HL-60/S4 (cell line): ENCODE results near the gene PITPNM3.
"Not testable (repeated sequence)": the region's sequence is repeated elsewhere in the genome, so short reads cannot be mapped to it uniquely, and the experiment has no call there.

ENCODE experiments used
- in situ Hi-C: fragments of 300-500 bp; cut with MboI; formaldehyde crosslinking; loops from 2 replicates; pipeline ENCODE4 v1.14.3; 2022; ENCODE audit warnings: low sequenced_read_pairs

The PITPNM3 gene

DNA sequence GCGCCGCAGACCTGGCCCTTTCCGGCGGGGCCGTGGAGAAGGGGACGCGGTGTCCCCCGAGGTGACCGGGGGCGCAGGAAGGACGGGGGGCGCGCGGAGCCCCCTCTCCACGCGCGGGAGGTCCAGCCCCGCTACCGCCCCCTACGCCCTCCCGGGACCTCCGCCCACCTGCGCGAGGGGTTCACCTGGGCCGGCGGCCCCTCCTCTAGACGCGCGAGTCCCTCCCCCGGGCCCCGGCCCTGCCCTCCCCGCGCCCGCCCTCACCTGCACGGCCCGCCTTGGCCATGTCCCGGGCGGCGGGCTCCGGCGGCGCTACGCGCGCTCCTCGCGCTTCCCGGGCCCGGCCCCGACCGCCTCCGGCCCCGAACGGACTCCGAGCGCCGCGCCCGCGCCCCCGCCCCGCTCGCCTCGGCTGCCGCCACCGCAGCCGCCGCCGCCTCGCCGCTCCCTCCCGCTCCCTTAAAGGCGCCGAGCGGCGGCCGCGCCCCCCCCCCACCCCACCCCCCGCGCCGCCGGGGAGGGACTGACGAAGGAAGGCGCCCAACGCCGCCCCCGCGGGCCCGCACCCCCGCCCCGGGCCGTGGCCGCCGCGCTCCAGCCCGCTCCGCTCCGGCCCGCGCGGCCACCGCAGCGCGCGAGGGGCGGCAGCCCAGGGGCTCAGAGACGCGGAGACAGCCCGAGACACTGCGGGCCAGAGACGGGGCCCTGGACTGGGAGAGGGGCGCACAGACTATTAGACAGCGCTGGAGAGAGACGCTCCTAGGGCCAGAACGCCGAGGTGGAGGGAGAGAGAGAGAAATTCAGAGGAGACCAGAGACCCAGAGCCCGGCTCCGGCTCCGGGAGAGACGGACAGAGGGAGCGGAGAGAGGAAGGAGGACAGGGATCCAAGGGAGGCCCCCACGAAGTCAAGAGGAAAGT is at the start of gene PITPNM3:
PITPNM3 (minus strand) TSS at position 435 of the 919 bp plus-strand sequence; CDS start at position 286, 149 bp downstream.
- in situ Hi-C loops = no loop called here

DNA sequence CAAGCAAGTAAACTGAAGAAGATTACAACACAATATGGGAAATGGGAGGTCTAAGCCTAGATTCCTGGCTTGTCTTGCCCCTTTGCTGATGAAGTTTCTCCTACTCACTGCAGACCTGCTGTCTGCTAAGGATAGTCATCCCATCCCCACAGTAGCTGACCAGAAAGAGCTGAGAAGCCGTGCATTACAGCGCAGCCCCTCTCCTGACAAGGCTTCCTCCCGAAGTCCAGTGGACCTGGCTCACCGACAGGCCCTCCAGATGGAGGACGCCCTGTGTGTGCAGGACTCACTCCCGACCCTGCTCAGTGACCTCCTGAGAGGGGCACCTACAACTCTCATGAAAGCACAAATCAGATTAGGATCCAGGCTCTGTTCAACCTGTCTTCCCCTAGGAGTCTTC is 48.8 kb upstream of the PITPNM3 start:
- in situ Hi-C loops = no loop called here

DNA sequence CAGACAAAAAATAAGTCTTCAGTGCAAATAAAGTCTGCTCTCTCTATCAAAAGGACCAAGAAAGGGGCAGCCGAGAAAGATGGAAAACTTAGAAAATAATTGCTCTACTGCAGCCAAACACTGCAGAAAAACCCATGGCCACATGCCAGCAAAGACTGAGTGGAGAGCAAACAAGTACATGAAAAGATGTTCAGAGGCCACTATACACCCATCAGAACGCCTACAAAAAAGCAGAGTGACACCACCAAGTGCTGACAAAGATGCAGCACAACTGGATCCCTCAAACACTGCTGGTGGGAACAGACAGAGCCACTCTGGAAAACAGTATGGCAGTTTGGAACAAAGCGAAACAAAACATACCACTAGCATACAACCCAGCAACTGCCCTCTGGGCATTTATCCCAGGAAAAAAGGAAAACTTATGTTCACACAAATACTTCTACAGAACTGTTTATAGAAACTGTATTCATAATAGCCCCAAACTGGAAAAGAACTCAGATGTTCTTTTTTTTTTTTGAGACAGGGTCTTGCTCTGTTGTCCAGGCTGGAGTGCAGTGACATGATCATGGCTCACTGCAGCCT is 47.5 kb upstream of the PITPNM3 start:
- in situ Hi-C loops = no loop called here

DNA sequence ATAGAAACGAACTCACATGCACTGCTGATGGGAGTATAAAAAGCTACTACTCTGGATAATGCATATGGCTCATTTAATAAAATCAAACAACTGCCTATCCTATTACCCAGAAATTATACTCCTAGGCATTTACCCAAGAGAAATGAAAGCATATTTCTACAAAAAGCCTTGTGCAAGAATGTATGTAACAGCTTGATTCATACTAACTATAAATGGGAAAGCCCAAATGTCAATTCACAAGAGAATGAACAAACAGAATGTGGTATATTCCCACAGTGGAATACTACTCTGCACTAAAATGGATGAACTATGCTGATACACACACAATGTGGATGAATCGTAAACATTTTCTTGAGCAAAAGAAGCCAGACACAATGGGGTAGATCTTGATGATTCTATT is 45.8 kb upstream of the PITPNM3 start:
- in situ Hi-C loops = no loop called here

DNA sequence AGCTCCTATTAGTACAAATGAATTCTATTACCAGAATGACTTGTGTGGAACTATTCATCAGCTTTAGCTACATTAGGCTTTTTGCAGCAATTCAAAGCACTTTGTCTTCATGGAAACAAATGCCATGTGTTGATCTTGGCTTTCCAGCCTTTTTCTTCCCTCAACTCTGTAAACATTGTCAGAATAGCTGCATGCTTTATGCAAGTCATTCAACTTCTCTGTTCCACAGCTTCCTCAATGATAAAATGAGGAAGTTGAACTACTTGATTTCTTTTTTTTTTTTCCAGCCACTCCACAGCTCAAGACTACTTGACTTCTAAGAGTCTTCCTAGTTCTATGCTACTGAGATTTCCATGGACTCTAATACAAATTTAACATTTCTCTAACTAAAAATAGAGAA is 43.0 kb upstream of the PITPNM3 start:
- in situ Hi-C loops = no loop called here

DNA sequence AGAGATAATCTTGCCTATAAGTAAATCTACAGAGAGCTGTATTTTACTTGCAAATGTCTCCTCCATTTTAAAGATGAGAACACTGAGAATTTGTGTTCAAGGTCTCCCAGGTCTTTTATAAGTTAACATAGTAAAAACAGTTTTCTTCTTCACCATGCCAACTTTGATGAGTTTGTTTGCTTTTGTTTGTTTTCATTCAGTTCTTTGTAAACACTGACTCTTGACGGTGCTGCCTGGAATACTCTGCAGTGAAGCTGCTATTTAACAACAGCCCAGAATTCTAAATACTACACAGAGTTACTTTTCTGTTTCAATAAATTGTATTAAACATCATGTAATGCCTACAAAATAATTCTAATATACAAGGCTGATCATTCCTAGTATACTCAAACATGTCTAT is 41.4 kb upstream of the PITPNM3 start:
- in situ Hi-C loops = no loop called here

DNA sequence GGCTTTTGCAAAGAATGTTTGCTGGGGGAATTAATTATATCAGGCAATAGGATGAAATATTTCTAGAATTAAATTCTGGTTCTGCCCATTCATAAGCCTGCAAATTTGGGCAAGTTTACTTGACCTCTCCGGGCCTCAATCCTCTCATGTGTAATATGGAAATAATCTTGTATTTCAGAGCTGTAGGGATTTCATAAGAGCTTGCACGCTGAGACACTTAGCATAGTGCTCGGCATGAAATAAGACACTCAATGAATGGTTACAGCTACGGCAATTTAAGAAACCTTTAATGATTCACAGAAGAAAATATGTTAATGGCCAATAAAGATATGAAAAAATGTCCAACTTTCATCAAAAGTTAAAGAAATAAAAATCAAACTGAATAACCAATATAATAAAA is 40.6 kb upstream of the PITPNM3 start:
- in situ Hi-C loops = no loop called here

DNA sequence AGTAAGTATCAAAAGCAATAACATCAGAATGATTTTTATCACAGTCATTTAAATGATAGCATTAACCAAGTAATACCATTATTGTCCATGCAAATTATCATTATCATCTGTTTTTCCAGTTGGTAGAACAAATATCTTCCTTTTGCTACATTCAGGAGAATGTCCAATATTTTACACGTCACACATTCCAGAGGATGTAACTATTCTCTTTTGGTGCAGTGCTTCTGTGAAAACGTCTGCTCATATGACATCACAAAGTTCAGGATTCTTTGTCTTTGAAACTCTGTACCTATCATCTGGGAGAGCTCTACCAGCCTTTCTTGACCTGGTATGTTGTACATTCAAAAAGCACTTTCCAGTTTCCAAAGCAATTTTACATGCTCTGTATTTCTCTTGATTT is 40.2 kb upstream of the PITPNM3 start:
- in situ Hi-C loops = no loop called here

DNA sequence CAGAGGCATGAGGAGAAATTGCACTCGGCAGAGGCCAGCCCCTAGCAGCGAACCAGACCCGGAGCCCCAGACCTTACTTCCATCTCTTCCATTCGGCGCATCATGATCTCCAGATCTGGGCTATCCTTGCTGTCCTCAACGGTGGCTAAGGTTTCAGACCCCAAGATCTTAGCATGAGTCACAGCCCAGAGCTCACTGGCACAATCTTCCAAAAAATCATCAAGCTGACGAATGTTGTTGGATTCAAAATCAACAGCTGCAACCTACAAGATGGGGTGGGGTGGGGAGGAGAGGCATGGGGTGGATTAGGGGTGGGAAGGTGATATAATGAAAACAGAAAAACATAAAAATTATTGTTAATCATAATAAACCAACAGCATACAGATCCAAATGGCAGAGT is 39.7 kb upstream of the PITPNM3 start:
- in situ Hi-C loops = no loop called here

DNA sequence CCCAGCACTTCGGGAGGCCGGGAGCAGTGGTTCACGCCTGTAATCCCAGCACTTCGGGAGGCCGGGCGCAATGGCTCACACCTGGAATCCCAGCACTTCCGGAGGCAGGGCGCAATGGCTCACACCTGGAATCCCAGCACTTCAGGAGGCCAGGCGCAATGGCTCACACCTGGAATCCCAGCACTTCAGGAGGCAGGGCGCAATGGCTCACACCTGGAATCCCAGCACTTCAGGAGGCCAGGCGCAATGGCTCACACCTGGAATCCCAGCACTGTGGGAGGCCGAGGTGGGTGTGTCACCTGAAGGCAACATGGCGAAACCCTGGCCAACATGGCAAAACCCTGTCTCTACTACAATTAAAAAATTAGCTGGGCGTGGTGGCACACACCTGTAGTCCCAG is 37.0 kb upstream of the PITPNM3 start:
- in situ Hi-C loops = not testable (repeated sequence)

DNA sequence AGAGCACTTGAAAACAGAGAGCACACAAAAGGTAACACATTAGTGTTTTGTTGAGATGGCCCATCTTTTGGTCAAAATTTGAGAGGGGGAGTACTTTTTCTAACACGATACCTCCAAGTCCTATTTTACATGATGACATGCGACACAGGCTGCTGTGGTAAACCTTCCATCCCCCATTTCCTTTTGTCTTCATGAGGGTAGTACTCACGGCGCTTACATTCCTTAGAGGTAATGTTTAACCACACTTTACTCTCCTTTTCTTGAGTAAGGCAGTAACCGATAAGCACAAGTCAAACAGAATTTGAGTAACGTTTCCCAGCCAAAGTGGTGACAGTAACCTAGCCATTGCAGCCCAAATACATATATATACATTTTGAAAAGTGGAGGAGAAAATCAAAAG is 35.8 kb upstream of the PITPNM3 start:
- in situ Hi-C loops = no loop called here

DNA sequence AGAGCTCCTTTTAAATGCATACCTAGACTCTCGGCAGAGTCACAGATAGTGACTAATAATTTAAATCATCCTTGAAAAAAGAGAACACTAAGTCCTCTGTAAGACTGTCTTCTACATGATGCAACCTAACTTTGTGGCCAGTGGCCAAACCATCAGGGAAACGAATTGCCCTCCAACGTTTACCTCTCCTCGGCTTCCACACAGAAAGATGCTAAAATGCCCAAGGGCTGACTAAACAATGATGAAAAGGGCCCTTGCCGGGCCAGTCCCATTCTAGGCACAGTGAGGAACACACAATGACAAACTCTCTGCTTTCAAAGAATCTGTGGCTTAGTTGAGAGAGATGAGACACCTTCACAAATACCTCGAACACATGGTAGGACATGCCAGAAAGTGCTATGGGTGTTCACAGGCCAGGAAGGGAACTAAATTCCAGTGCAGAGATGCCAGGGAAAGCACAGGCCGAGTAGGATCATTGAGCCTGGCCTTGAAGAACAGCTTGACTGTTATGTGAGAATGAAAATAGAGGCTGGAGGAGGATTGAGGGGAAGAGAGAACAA is 35.3 kb upstream of the PITPNM3 start:
- in situ Hi-C loops = no loop called here

DNA sequence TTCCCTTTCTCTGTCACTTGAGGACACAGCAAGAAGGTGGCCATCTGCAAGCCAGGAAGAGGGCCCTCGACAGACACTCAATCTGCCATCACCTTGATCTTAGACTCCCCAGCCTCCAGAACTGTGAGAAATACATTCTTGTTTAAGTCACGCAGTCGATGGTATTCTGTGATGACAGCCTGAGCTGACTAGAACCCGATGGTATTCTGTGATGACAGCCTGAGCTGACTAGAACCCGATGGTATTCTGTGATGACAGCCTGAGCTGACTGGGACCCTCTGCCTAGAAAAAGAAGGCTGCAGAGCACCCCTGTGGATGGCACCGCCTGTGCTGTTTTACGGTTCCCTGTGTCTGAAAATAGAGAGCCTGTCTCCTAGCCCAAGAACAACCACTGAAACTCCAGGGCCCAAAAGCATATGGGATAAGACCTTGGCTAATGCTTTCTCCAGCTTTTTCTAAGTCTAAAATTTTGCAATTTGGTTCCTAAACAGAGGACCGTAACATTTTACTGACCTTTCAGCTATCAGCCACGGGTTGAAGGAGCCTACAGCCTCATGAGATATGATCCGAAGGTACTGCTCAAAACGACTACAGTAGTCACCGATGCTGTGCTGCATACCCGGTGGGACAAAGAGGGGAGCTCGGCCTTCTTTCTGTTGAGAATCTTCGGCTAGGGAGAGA is 33.1 kb upstream of the PITPNM3 start:
- in situ Hi-C loops = no loop called here

DNA sequence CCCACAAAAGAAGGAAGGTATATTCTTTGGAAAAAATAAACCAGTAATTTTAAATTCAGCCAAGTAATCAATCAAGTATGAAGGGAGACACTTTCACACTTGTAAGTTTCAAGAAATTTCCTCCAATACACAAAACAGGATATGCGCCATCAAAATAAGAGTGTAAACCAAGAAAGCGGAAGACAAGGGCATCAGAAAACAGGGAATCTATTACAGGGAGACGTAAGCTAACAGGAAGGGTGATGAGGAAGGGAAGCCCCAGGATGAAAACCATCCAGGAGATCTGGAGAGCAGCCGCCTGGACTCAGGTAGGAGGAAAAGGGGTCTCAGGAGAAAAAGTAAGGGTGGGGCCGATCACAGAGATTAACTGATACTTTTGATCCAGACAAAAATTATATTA is 31.8 kb upstream of the PITPNM3 start:
- in situ Hi-C loops = no loop called here

DNA sequence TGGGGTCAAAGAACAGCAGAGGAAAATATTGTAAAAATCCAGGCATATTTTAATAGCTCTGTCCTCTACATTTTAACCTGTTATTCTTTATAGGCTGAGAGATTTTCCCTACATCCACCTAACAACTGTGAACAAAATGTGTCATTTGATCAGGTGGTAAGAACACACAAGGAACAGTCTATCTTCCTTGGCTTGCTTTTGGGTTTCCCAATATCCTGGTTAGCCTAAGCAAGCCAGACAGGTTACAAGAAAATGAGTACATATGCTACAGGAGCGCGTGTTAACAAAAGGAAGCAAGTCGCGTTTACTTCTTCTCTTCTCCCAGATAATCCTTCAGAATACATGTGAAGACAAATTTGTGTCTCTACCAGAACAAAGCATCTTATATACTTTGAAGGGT is 31.0 kb upstream of the PITPNM3 start:
- in situ Hi-C loops = no loop called here

DNA sequence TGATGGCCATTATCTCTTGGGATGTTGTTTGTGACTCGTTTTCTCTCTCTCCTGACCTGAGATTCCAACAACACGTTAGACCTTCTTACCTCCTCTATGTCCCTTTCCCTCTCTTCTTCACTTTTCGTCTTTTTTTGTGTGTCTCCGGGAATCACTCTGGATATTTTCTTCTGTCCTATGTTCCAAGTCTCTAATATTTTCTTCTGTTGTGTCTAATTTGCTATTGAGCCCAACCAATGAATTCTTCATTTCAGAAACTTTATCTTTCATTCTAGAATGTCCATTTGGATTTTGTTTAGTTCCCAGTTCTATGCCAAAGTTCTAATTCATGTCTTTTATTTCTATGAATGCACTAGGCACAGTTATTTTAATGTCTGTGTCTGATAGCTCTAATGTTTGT is 27.1 kb upstream of the PITPNM3 start:
- in situ Hi-C loops = no loop called here

DNA sequence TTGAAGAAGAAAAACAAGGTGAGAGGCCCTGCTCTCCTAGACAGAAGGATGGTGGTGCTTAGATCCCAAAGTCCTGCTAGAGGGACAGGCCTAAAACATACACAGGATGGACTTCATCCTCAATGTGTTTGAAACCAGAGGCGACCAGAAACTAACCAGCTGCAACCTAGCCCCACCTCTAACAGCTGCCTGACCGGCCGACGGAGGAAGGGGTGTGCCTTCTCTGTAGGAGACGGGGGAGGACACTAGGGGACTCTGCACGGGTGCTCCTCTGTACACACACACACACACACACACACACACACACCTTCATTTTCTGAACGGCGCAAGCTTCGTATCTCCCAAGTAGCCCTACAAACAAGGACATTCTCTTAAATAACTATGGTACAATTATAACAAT is 24.3 kb upstream of the PITPNM3 start:
- in situ Hi-C loops = no loop called here

DNA sequence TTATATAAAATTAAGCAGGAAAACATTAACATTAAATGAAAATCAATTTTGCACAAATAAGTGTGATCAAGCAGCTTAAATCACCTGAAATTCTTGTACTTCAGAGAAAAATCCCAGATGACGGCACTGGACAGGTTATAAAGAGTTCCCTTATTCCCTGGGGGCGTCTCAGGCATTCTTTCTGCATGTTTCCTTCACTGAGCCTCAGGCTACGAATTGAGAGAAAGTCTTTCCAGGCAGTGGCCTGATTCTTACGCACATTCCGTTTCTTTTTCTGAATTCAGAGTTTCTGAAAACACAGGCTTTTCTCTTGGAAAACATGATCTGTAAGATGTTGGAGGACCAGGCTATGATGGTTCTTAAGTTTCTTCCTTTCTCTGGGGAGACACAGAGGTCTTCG is 22.1 kb upstream of the PITPNM3 start:
- in situ Hi-C loops = no loop called here

DNA sequence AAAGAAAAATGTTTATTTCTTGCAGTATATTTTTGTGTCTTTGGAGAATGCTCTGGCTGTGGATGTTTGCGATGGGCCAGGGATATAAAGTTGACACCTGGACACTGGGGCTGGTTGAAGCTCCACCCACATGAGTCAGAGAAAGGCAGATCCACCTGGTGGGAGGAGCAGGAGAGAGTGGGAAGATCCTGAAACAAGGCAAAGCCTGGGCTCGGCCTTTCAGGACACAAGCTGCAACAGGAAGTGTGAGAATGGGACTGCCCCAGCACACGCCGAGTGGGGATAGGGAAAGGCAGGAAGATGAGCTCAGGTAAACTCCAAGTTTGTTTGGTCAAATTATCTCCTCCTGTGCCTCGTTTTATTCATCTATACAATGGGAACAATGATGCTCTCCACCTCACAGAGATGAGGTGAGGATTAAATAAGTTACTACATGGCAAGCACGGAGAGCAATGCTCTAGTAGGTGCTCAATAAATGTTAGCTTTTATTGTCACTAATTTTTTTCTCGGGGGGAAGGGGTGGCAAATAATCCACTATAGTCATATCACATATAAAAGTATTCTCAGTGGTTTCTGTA is 21.4 kb upstream of the PITPNM3 start:
- in situ Hi-C loops = no loop called here

DNA sequence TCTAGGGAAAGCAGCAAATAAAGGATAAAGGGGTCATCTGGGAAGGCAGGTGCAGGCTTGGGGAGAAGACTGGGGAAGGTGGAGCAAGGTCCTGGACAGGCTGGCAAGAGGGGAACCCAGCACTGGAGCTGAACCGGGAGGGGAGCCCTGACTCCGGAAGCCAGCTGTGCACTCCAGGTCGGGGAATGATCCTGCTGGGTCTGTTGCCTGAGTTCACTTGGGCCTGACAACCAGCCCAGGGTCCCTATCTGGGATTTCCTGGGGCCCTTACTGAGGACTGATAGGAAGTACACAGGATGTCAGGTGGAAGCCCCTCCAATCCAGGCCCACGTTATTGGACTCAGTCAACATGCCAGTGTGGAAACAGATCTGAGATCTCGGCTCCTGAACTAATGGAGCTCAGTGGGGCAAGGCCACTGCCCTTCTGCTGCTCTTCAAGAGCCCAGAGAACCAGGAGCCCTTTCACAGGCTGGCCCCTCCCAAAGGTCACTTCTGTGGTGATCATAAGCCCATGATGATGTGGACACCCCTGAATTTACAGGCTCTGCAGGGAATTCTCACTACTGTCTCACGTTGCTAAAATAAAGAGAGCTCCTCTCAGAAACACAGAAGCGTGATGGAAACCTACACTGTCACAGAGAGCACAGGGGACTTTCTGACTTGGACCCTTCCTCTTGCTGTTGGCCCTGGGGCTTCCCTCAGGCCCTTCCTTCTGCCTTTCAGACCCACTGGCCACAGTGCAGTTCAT is 19.9 kb upstream of the PITPNM3 start:
- in situ Hi-C loops = no loop called here

DNA sequence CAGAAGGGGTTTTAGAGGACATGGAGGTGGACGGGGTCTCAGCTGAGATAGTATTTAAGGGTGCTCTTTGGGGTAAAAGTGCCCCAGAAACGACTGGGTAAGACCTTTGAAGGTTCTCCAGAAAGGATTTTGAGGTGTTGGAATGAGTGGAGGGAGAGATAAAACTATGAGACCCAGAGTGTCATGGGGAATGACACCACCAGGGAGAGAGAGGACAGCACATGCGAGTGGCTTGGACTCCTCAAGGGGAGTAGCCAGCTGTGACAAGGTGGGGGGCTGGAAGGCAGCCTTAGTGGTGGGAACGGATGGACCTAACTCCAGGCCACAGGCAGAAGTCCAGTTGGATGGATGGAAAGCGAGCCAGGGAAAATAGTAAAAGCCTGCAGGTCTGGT is 19.2 kb upstream of the PITPNM3 start:
- in situ Hi-C loops = no loop called here
